Lung microvascular endothelial cell (primary cell): ENCODE measurements around the gene TRAF1. TPM values are rescaled to one million over a fixed set of nuclear protein-coding genes. Genes with fewer than 3 reads are reported as not detected.

Source experiments
- total RNA-seq: library from RNA; depleted of rRNA; stranded (reverse); fragments of >200 nt; gene quantifications from 2 replicates; pipeline ENCODE4 v1.2.1, GENCODE V29; 2014

TRAF1 gene
- total RNA-seq, 1 donor from 2014 or later, result 0.60 TPM

Other genes starting within 250 kb of the TRAF1 start
- 4.8 and 5.4 TPM in 2 replicates for gene MEGF9, start 212.3 kb downstream of the TRAF1 start, total RNA-seq
- 21.6 and 25.8 TPM in 2 replicates for gene FBXW2, start 133.4 kb downstream of the TRAF1 start, total RNA-seq
- 17.3 and 18.7 TPM in 2 replicates for gene PSMD5, start 83.9 kb downstream of the TRAF1 start, total RNA-seq
- gene PHF19, start 49.6 kb downstream of the TRAF1 start, total RNA-seq, result 9.3 and 22.2 TPM in 2 replicates
- gene C5, start 123.5 kb upstream of the TRAF1 start, total RNA-seq, result 0.60 and 0.65 TPM in 2 replicates
- gene CNTRL, start 148.2 kb upstream of the TRAF1 start, total RNA-seq, result 7.2 and 9.5 TPM in 2 replicates